Neural progenitor cell (in vitro differentiated cells): Measurements from ENCODE around the gene TMSB15B.

Source experiments
- EZH2 ChIP-seq: fragments of 200-600 bp; sonication (generic); IDR thresholded peaks from 2 replicates; pipeline ENCODE4 v1.6.1; 2017; ENCODE audit warnings: antibody characterized with exemption, mild to moderate bottlenecking, moderate library complexity
- TF ChIP-seq, protein P1 (sequence below): fragments of 200-600 bp; sonication (generic); IDR thresholded peaks from 2 replicates; pipeline ENCODE4 v1.5.1; 2017; ENCODE audit warnings: antibody characterized with exemption, mild to moderate bottlenecking

GRCh38 chrX:103941201-103941975 lies 21.0 kb upstream of the TMSB15B start:
- TF ChIP-seq, protein P1, sequence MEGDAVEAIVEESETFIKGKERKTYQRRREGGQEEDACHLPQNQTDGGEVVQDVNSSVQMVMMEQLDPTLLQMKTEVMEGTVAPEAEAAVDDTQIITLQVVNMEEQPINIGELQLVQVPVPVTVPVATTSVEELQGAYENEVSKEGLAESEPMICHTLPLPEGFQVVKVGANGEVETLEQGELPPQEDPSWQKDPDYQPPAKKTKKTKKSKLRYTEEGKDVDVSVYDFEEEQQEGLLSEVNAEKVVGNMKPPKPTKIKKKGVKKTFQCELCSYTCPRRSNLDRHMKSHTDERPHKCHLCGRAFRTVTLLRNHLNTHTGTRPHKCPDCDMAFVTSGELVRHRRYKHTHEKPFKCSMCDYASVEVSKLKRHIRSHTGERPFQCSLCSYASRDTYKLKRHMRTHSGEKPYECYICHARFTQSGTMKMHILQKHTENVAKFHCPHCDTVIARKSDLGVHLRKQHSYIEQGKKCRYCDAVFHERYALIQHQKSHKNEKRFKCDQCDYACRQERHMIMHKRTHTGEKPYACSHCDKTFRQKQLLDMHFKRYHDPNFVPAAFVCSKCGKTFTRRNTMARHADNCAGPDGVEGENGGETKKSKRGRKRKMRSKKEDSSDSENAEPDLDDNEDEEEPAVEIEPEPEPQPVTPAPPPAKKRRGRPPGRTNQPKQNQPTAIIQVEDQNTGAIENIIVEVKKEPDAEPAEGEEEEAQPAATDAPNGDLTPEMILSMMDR, result peak; percentile 56
- no peak for TF ChIP-seq EZH2
